HepG2 (cell line): ENCODE results near the gene SPCS1. TPM values are rescaled to one million over a fixed set of nuclear protein-coding genes. Genes with fewer than 3 reads are reported as not detected.

Experiments used
- ELF3 ChIP-seq: IDR thresholded peaks from 2 replicates; pipeline ENCODE4 v1.6.1; 2016; ENCODE audit warnings: missing genetic modification reagents, missing compliant biosample characterization
- GMEB2 ChIP-seq: IDR thresholded peaks from 2 replicates; pipeline ENCODE4 v1.6.1; 2016; ENCODE audit warnings: missing biosample characterization, missing genetic modification reagents, low read depth
- GTF2F1 ChIP-seq: fragments of 150-350 bp; IDR thresholded peaks from 2 replicates; pipeline ENCODE4 v1.6.1; 2014; ENCODE audit warnings: low read length
- GTF3A ChIP-seq: sonication (generic); formaldehyde crosslinking; conservative IDR thresholded peaks from 2 replicates; pipeline ENCODE4 v1.4.0; 2020; ENCODE audit warnings: mild to moderate bottlenecking, missing genetic modification reagents
- JUND ChIP-seq: sonication (generic); formaldehyde crosslinking; IDR thresholded peaks from 2 replicates; pipeline ENCODE4 v1.8.0; 2022; ENCODE audit warnings: mild to moderate bottlenecking, missing genetic modification reagents
- MED13 ChIP-seq: sonication (generic); formaldehyde crosslinking; IDR thresholded peaks from 2 replicates; pipeline ENCODE4 v1.5.0; 2020; ENCODE audit warnings: missing genetic modification reagents
- MTF1 ChIP-seq: sonication (generic); formaldehyde crosslinking; IDR thresholded peaks from 2 replicates; pipeline ENCODE4 v1.5.0; 2020; ENCODE audit warnings: missing genetic modification reagents
- MTF2 ChIP-seq: sonication (generic); formaldehyde crosslinking; IDR thresholded peaks from 2 replicates; pipeline ENCODE4 v1.5.0; 2020; ENCODE audit warnings: missing genetic modification reagents, borderline replicate concordance
- MXI1 ChIP-seq: IDR thresholded peaks from 3 replicates; pipeline ENCODE4 v1.6.1; 2012; ENCODE audit warnings: low read depth, low read length, inconsistent platforms, borderline replicate concordance
- MYPOP ChIP-seq: sonication (generic); formaldehyde crosslinking; IDR thresholded peaks from 2 replicates; pipeline ENCODE4 v1.8.1; 2023; ENCODE audit warnings: mild to moderate bottlenecking, moderate library complexity, missing genetic modification reagents
- NR2F6 ChIP-seq, 2 experiments: IDR thresholded peaks; 2 replicates each; pipeline ENCODE4 v1.6.1; 2016; ENCODE audit warnings: antibody characterized with exemption in 1 of 2, mild to moderate bottlenecking in 1 of 2
- NRL ChIP-seq: sonication (generic); formaldehyde crosslinking; IDR thresholded peaks from 2 replicates; pipeline ENCODE4 v1.5.0; 2020; ENCODE audit warnings: missing genetic modification reagents, mild to moderate bottlenecking, moderate library complexity, borderline replicate concordance
- RFX1 ChIP-seq: fragments of 450-650 bp; IDR thresholded peaks from 2 replicates; pipeline ENCODE4 v1.6.1; 2017
- TAF1 ChIP-seq: sonication (generic); formaldehyde crosslinking; IDR thresholded peaks from 2 replicates; pipeline ENCODE4 v1.4.0; 2020; ENCODE audit warnings: missing genetic modification reagents
- TBP ChIP-seq: sonication (generic); formaldehyde crosslinking; IDR thresholded peaks from 2 replicates; pipeline ENCODE4 v1.5.0; 2020; ENCODE audit warnings: missing genetic modification reagents
- TBX2 ChIP-seq: sonication (generic); formaldehyde crosslinking; IDR thresholded peaks from 2 replicates; pipeline ENCODE4 v1.5.0; 2020; ENCODE audit warnings: missing genetic modification reagents, mild to moderate bottlenecking, borderline replicate concordance
- YY1 ChIP-seq: IDR thresholded peaks from 2 replicates; pipeline ENCODE4 v1.6.1; 2011; ENCODE audit warnings: low read length, low read depth, moderate library complexity, mild to moderate bottlenecking; ENCODE audit not compliant: insufficient read depth, insufficient replicate concordance
- ZFP36L2 ChIP-seq: sonication (generic); formaldehyde crosslinking; IDR thresholded peaks from 2 replicates; pipeline ENCODE4 v1.4.0; 2020; ENCODE audit warnings: missing genetic modification reagents
- ZIK1 ChIP-seq: sonication (generic); formaldehyde crosslinking; IDR thresholded peaks from 2 replicates; pipeline ENCODE4 v1.5.0; 2020; ENCODE audit warnings: mild to moderate bottlenecking, low read depth, missing genetic modification reagents, borderline replicate concordance
- ZNF10 ChIP-seq: sonication (generic); formaldehyde crosslinking; IDR thresholded peaks from 2 replicates; pipeline ENCODE4 v1.4.0; 2020; ENCODE audit warnings: mild to moderate bottlenecking, low read depth, missing genetic modification reagents, borderline replicate concordance
- ZNF274 ChIP-seq: sonication (generic); formaldehyde crosslinking; IDR thresholded peaks from 2 replicates; pipeline ENCODE4 v1.5.1; 2020; ENCODE audit warnings: mild to moderate bottlenecking, missing genetic modification reagents
- ZNF530 ChIP-seq: sonication (generic); formaldehyde crosslinking; IDR thresholded peaks from 2 replicates; pipeline ENCODE4 v1.5.0; 2020; ENCODE audit warnings: low read depth, mild to moderate bottlenecking, missing genetic modification reagents
- ZNF615 ChIP-seq: sonication (generic); formaldehyde crosslinking; IDR thresholded peaks from 2 replicates; pipeline ENCODE4 v1.5.0; 2020; ENCODE audit warnings: mild to moderate bottlenecking, missing genetic modification reagents, borderline replicate concordance
- ZNF772 ChIP-seq: sonication (generic); formaldehyde crosslinking; IDR thresholded peaks from 2 replicates; pipeline ENCODE4 v1.5.0; 2020; ENCODE audit warnings: mild to moderate bottlenecking, missing genetic modification reagents
- ZNF780A ChIP-seq: sonication (generic); formaldehyde crosslinking; IDR thresholded peaks from 2 replicates; pipeline ENCODE4 v1.8.0; 2022; ENCODE audit warnings: mild to moderate bottlenecking, missing genetic modification reagents, moderate library complexity
- ZNF883 ChIP-seq: sonication (generic); formaldehyde crosslinking; IDR thresholded peaks from 2 replicates; pipeline ENCODE4 v1.5.1; 2020; ENCODE audit warnings: mild to moderate bottlenecking, missing genetic modification reagents; ENCODE audit errors: not compliant biosample characterization
- polyA plus RNA-seq, 8 experiments: library from polyadenylated mRNA; depleted of rRNA in 3 of 8; stranded (reverse) in 7 of 8; unstranded in 1 of 8; fragments of >200 nt; fragmentation: Illumina TruSeq in 4 of 8; extraction: Trizol in 4 of 8; gene quantifications; 2 replicates each; pipeline versions ENCODE4 v1.2.1 to v1.2.3, GENCODE V29; 2011 to 2016; ENCODE audit warnings: low read depth in 4 of 8, missing spikeins in 1 of 8, mixed read lengths in 1 of 8; ENCODE audit not compliant: insufficient read depth in 1 of 8
- total RNA-seq, 5 experiments: library from RNA; depleted of rRNA; stranded (reverse); fragments of >200 nt; fragmentation: Illumina TruSeq; extraction: Trizol; gene quantifications; 2 replicates each; pipeline ENCODE4 v1.2.3, GENCODE V29; 2016; ENCODE audit warnings: low read depth in 1 of 5
- TF ChIP-seq, protein P1 (sequence below): sonication (generic); formaldehyde crosslinking; IDR thresholded peaks from 2 replicates; pipeline ENCODE4 v1.5.0; 2020; ENCODE audit warnings: missing genetic modification reagents, mild to moderate bottlenecking, borderline replicate concordance

SPCS1 gene
- total and polyA plus RNA-seq, 2 of the 13 experiments (the other 11 are each of a cell fraction or from before 2014, with no cell fraction given): 84.6 to 120 TPM

GRCh38 chr3:52704611-52705437, 1.1 kb upstream of the SPCS1 start (continued):
- TF ChIP-seq ZNF615 (CRISPR knock-in tag) (0 out of 2 replicates have a peak, but pooled peaks have one; percentile 62), TBX2 (CRISPR knock-in tag) (peak; percentile 99), JUND (no peak; the same call in 1 of the 2 replicates), ZNF883 (CRISPR knock-in tag) (no peak), MXI1 (peak; percentile 95; the same call in 2 of the 3 replicates), RFX1 (no peak), YY1 (no peak), ZFP36L2 (CRISPR knock-in tag) (no peak), TAF1 (peak; percentile 48; the same call in 1 of the 2 replicates), MYPOP (no peak), MED13 (CRISPR knock-in tag) (peak; percentile 80), ELF3 (peak; percentile 26; the same call in 1 of the 2 replicates), GTF2F1 (no peak), ZNF772 (CRISPR knock-in tag) (0 out of 2 replicates have a peak, but pooled peaks have one; percentile 56), GTF3A (no peak; the same call in 1 of the 2 replicates), ZNF10 (no peak), TBP (no peak), ZNF780A (CRISPR knock-in tag) (no peak; the same call in 1 of the 2 replicates), MTF1 (CRISPR knock-in tag) (no peak), ZNF530 (CRISPR knock-in tag) (no peak), GMEB2 (no peak), ZNF274 (CRISPR knock-in tag) (no peak), NR2F6 (IDR thresholded peaks at IDR 0.05) (peak; percentile 97), NR2F6 (CRISPR knock-in tag; IDR thresholded peaks at IDR 0.05) (peak; percentile 96), NRL (CRISPR knock-in tag) (no peak), MTF2 (CRISPR knock-in tag) (no peak), ZIK1 (CRISPR knock-in tag) (no peak)
- TF ChIP-seq, protein P1, sequence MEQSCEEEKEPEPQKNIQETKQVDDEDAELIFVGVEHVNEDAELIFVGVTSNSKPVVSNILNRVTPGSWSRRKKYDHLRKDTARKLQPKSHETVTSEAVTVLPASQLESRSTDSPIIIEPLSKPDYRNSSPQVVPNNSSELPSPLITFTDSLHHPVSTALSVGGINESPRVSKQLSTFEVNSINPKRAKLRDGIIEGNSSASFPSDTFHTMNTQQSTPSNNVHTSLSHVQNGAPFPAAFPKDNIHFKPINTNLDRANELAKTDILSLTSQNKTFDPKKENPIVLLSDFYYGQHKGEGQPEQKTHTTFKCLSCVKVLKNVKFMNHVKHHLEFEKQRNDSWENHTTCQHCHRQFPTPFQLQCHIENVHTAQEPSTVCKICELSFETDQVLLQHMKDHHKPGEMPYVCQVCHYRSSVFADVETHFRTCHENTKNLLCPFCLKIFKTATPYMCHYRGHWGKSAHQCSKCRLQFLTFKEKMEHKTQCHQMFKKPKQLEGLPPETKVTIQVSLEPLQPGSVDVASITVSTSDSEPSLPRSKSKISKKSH: no peak
